Fibroblast of the aortic adventitia (primary cell): Measurements from ENCODE around the gene MFSD12. TPM values are rescaled to one million over a fixed set of nuclear protein-coding genes. Genes with fewer than 3 reads are reported as not detected.

ENCODE experiments used
- DNase-seq: peaks from one replicate; pipeline ENCODE4 v3.0.0-alpha.2; 2010; ENCODE audit warnings: low read depth
- H3K4me3 ChIP-seq: 2 replicates; pipeline ENCODE4 v1.5.1; 2011; ENCODE audit warnings: low read depth, mild to moderate bottlenecking, control low read depth, low read length, moderate library complexity
- total RNA-seq: library from RNA; depleted of rRNA; stranded (reverse); fragments of >200 nt; gene quantifications from 2 replicates; pipeline ENCODE4 v1.2.3, GENCODE V29; 2012; ENCODE audit warnings: low replicate concordance
- TF ChIP-seq, protein P1 (sequence below): IDR thresholded peaks from 2 replicates; pipeline ENCODE4 v1.5.1; 2011; ENCODE audit warnings: mild to moderate bottlenecking, low read length, control low read depth, inconsistent platforms; ENCODE audit not compliant: insufficient read depth

MFSD12 gene
- total RNA-seq, 1 donor, result 51.7 TPM

DNA sequence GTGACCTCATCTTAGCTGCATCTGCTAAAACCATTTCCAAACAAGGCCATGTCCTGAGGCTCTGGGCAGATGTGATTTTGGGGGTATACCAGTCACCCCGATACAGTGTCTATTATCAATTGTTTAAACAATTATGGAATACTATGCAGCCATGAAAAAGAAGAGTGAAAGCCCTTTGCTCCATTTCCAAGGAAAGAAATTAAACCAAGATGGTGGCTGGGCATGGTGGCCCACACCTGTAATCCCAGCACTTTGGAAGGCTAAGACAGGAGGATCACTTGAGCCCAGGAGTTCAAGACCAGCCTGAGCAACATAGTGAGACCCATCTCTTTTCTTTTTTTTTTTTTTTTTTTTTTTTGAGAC is 17.6 kb downstream of the MFSD12 start:
- TF ChIP-seq, protein P1, sequence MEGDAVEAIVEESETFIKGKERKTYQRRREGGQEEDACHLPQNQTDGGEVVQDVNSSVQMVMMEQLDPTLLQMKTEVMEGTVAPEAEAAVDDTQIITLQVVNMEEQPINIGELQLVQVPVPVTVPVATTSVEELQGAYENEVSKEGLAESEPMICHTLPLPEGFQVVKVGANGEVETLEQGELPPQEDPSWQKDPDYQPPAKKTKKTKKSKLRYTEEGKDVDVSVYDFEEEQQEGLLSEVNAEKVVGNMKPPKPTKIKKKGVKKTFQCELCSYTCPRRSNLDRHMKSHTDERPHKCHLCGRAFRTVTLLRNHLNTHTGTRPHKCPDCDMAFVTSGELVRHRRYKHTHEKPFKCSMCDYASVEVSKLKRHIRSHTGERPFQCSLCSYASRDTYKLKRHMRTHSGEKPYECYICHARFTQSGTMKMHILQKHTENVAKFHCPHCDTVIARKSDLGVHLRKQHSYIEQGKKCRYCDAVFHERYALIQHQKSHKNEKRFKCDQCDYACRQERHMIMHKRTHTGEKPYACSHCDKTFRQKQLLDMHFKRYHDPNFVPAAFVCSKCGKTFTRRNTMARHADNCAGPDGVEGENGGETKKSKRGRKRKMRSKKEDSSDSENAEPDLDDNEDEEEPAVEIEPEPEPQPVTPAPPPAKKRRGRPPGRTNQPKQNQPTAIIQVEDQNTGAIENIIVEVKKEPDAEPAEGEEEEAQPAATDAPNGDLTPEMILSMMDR, result no peak
- DNase-seq, result no peak

DNA sequence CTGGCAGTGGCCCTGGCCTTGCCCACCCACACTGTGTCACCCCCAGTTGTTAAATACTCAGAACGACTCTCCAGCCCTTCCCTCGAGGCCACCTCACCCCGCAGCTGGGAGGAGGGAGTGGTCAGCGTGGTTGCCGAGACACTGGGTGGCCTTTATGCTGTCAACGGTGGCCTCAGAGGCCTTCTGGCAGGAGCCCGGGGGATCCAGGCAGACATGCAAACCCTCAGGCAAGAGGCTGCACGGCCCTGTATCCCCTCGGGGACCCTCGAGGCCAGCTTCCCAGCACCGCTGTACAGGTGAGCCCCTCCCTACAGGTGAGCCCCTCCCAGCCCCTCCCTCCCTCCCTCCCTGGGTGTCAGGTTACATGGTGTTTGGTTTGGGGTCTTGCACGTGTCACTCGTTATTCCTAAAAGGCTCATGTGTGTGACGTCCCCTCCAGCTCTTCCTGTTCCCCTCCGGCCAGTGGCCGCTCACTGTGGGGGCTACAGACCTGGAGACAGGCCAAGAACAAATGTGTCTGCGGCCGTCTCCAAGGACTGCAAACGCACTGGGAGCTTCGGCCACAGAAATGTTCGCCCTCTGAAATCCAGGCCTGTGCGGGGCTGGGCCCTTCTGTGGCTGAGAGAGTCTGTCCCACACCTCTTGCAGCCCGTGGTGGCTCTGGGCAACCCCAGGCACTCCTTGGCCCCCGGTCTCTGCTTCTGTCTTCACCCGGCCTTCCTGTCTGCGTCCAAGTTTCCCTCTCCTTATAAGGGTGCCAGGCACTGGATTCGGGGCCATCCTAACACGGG is 18.2 kb downstream of the MFSD12 start, which contains the start of gene TEKTIP1:
Gene TEKTIP1 (plus strand): TSS at position 210 of the 791 bp plus-strand sequence. CDS start 4 bp downstream, at position 214.
- TF ChIP-seq, protein P1, result no peak
- DNase-seq, result no peak
- no peak within 1 kb of the TSS for H3K4me3 ChIP-seq

More for the DNA sequence above, 17.6 kb downstream of the MFSD12 start:
- no peak overlapping the region for H3K4me3 ChIP-seq

- no peak overlapping the region for H3K4me3 ChIP-seq
- DNase-seq, result no peak
- TF ChIP-seq, protein P1, result no peak
Observed at GRCh38 chr19:3538258-3538929, 19.0 kb downstream of the MFSD12 start.

GRCh38 chr19:3537438-3538240 is 19.7 kb downstream of the MFSD12 start:
- no peak overlapping the region for H3K4me3 ChIP-seq

GRCh38 chr19:3537101-3537437 is 20.3 kb downstream of the MFSD12 start:
- H3K4me3 ChIP-seq, result no peak overlapping the region
- TF ChIP-seq, protein P1, result no peak

More at GRCh38 chr19:3537438-3538240, 19.7 kb downstream of the MFSD12 start:
- no peak for DNase-seq
- TF ChIP-seq, protein P1, result no peak

DNA sequence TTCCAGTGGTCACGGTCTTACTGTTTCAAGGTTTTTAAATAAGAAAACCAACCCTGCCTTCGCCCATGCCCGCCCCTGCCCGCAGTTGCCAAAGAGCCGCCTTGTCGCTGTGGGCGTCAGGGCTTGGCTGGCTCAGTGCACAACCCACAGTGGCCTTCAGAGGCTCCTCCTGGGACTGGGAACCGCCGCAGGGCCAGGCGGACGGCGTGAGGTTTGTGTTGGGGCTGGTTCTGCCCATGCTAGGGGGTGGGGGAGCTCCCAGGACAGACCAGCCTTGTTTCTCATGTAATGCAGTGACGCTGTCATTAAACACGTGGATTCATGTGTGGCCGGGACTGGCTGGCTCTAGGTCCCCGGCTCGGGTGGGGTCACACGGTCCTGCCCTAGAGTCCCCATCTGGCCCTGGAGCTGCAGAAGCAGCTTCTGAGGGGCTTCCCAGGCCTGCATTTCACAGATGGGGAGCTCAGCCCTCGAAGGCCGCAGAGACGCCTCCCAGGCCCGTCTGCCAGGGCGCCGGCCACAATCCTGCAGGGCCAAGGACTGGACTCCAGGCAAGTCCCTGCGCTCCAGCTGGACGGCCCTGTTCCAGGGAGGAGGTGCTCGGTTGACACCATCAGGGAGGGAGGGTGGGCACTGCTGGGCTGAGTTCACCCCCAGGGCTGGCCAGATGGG is 20.8 kb downstream of the MFSD12 start:
- no peak overlapping the region for H3K4me3 ChIP-seq
- TF ChIP-seq, protein P1, result no peak
- no peak for DNase-seq

More at GRCh38 chr19:3537101-3537437, 20.3 kb downstream of the MFSD12 start:
- DNase-seq, result no peak
